Left kidney (tissue), 2 donors: ENCODE data around the gene ANTXRL. TPM values are rescaled to one million over a fixed set of nuclear protein-coding genes. Genes with fewer than 3 reads are reported as not detected.
"Not testable (repeated sequence)": the region's sequence is repeated elsewhere in the genome, so short reads cannot be mapped to it uniquely, and the experiment has no call there.

Source experiments
- DNase-seq: peaks from one replicate; pipeline ENCODE4 v3.0.0-alpha.2; 2013
- polyA plus RNA-seq: library from polyadenylated mRNA; unstranded; fragments of 120-200 nt; gene quantifications from one replicate; pipeline ENCODE4 v1.2.1, GENCODE V29; 2013; ENCODE audit not compliant: insufficient read length

The ANTXRL gene
- polyA plus RNA-seq, 1 donor: not detected

- no peak for DNase-seq
Measured at GRCh38 chr10:46330894-46331293, 44.1 kb downstream of the ANTXRL start.

DNA sequence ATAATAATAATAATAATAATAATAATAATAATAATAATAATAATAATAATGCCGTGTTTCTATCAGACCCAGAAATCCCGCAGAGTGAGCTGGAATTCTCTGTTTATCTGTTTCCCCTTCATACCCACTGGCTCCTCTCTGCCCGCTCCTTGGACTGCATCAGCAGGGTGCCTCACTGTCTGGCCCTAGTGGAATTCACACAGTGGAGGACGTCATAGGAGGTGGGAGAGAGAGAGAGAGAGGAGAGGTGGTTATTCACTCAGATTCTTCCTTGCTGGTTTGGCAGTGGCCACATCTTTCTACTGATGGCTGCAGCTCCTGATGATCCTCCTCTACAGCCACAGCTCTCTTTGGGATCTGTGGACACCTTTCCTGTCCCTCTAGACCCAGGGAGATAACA lies 78.7 kb downstream of the ANTXRL start:
- not testable (repeated sequence) for DNase-seq

- not testable (repeated sequence) for DNase-seq
Measured at GRCh38 chr10:46367209-46367608, 80.4 kb downstream of the ANTXRL start.

DNA sequence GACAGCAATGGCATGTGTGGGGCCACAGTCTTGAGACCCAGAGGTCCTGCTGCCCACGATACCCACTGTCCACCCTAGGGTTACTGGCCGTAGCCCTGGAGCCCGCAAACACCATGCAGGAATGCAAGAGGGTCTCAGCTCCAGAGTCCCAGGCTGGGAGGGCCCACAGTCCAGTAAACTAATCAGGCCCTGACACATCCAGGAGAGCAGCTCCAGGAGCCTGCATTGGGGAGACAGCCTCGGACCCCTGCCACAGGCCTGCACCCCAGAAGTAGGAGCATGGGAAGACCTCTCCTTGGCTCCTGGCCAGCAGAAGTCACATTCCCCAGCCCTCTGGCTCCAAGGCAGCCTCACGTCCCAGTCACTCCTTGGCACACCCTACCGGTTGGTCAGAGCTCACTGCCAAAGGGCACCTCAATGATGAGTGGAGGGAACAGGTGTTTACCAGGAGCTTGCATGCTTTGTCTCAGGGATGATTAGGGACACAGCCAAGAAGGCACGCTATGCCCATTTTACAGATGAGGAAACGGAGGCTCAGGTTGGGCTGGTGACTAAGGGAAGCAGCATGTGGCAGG lies 81.0 kb downstream of the ANTXRL start:
- not testable (repeated sequence) for DNase-seq

DNA sequence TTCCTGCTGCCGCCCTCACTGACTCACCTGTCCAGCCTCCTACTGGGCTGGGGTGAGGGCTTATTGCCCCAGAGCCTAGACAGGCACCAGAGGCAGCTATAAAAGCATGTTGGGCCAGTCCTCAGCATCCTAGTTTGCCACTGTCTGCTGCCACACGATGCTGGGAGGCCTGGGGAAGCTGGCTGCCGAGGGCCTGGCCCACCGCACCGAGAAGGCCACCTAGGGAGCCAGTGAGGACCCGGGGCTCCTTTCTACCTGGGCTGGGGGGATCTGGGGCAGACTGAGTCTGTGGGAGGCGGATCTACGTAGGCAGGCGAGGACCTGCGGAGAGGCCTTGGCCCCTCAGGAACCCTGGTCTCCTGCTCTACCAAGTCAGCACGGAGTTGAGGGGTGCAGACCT lies 82.2 kb downstream of the ANTXRL start:
- not testable (repeated sequence) for DNase-seq

- not testable (repeated sequence) for DNase-seq
Measured at GRCh38 chr10:46374410-46374809, 87.6 kb downstream of the ANTXRL start.

DNA sequence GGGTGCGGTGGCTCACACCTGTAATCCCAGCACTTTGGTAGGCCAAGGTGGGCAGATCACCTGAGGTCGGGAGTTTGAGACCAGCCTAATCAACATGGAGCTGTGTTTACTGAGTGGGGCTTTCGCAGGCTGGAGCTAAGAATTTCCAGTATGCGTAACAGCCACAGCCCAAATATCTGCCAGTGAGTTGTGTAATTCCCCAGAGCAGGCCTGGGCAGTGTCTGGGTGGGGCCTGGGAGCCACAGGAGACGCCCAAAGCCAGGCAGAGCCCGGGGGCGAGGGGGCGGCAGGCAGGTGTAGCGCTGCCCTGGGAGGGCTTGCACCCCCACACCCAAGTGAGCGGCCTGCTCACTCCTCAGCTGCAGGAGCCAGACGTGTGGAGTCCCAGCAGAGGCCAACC lies 88.6 kb downstream of the ANTXRL start, which contains the start of gene ANXA8L1:
ANXA8L1 (plus strand) TSS at position 371 of the 400 bp plus-strand sequence. CDS start 76 bp downstream, outside the sequence.
- not testable (repeated sequence) for DNase-seq

- not testable (repeated sequence) for DNase-seq
Measured at GRCh38 chr10:46377022-46377421, 90.2 kb downstream of the ANTXRL start.

GRCh38 chr10:46377651-46378050 lies 90.9 kb downstream of the ANTXRL start:
- DNase-seq: not testable (repeated sequence)

GRCh38 chr10:46378108-46378507 lies 91.3 kb downstream of the ANTXRL start:
- DNase-seq: not testable (repeated sequence)

GRCh38 chr10:46379233-46379848 lies 92.5 kb downstream of the ANTXRL start:
- DNase-seq: not testable (repeated sequence)

Other genes starting within 250 kb of the ANTXRL start
- gene MSMB, start 240.7 kb upstream of the ANTXRL start, polyA plus RNA-seq: not detected
- not detected for gene ANXA8L1, start 88.8 kb downstream of the ANTXRL start, polyA plus RNA-seq
- not detected for gene NPY4R, start 179.0 kb downstream of the ANTXRL start, polyA plus RNA-seq